CD4-positive, alpha-beta T cell treated with Interleukin-21 for 1 hour (primary cell): ENCODE data around the gene PON2.
"Not testable (repeated sequence)": the region's sequence is repeated elsewhere in the genome, so short reads cannot be mapped to it uniquely, and the experiment has no call there.

Experiments
- DNase-seq: peaks from one replicate; pipeline ENCODE4 v3.0.0-alpha.2; 2020

The PON2 gene

GRCh38 chr7:95434557-95435421, at the start of gene PON2:
Gene PON2, minus strand, starts transcription at chr7:95435028. Its CDS starts 77 bp downstream, at chr7:95434951.
- peak; percentile 49 for DNase-seq

GRCh38 chr7:95482424-95482823, 47.6 kb upstream of the PON2 start:
- no peak for DNase-seq

GRCh38 chr7:95481271-95482165, 46.7 kb upstream of the PON2 start:
- no peak for DNase-seq

- no peak for DNase-seq
These were observed 45.3 kb upstream of the PON2 start for GRCh38 chr7:95479992-95480624.

- DNase-seq, result no peak
These were observed 43.6 kb upstream of the PON2 start for GRCh38 chr7:95478272-95479037.

- DNase-seq, result peak; percentile 60
These were observed 42.2 kb upstream of the PON2 start for GRCh38 chr7:95476904-95477594.

- DNase-seq, result no peak
These were observed 41.4 kb upstream of the PON2 start for GRCh38 chr7:95476072-95476847.

- DNase-seq, result no peak
These were observed 38.6 kb upstream of the PON2 start for GRCh38 chr7:95473276-95473985.

GRCh38 chr7:95472581-95473161, 37.8 kb upstream of the PON2 start:
- no peak for DNase-seq

GRCh38 chr7:95471071-95471470, 36.2 kb upstream of the PON2 start:
- no peak for DNase-seq

GRCh38 chr7:95470452-95470851, 35.6 kb upstream of the PON2 start:
- DNase-seq, result no peak

GRCh38 chr7:95469848-95470247, 35.0 kb upstream of the PON2 start:
- no peak for DNase-seq

- DNase-seq, result no peak
These were observed 34.4 kb upstream of the PON2 start for GRCh38 chr7:95469187-95469586.

- DNase-seq, result no peak
These were observed 33.2 kb upstream of the PON2 start for GRCh38 chr7:95467912-95468607.

GRCh38 chr7:95460653-95461052, 25.8 kb upstream of the PON2 start:
- not testable (repeated sequence) for DNase-seq

- DNase-seq, result no peak
These were observed 23.1 kb upstream of the PON2 start for GRCh38 chr7:95457947-95458346.

- DNase-seq, result no peak
These were observed 19.7 kb upstream of the PON2 start for GRCh38 chr7:95454438-95455045.

- DNase-seq, result no peak
These were observed 11.8 kb upstream of the PON2 start for GRCh38 chr7:95446618-95447017.

- no peak for DNase-seq
These were observed 10.0 kb upstream of the PON2 start for GRCh38 chr7:95444796-95445195.
